GM12878 (cell line): ENCODE data around the gene MYT1. TPM values are rescaled to one million over a fixed set of nuclear protein-coding genes. Genes with fewer than 3 reads are reported as not detected.

Source experiments
- ATAC-seq: fragments of 200-7000 bp; cut with Tn5 transposase; 3 replicates; pipeline ENCODE4 v1.9.1; 2020; ENCODE audit warnings: mild to moderate bottlenecking, moderate library complexity
- BruUV-seq: library from RNA; stranded (reverse); fragments of 400-500 nt; replicated peaks from 2 replicates; lab custom pipeline; 2021; lab: Mats Ljungman, UMichigan
- CTCF ChIA-PET: fragments of 300-600 bp; sonication (Branson Sonifier 250); formaldehyde crosslinking; extraction: SDS; loops from one replicate; lab custom pipeline; 2021; ENCODE audit warnings: inconsistent platforms; lab: Yijun Ruan, JAX
- POLR2A ChIA-PET: fragments of 350-600 bp; formaldehyde crosslinking; extraction: SDS; loops from one replicate; lab custom pipeline; 2021; ENCODE audit warnings: inconsistent platforms; lab: Charles Lee
- RAD21 ChIA-PET: fragments of 300-600 bp; sonication (Branson Sonifier 250); formaldehyde crosslinking; loops from one replicate; lab custom pipeline; 2023; ENCODE audit warnings: antibody characterized with exemption; ENCODE audit not compliant: unreplicated experiment; lab: Charles Lee
- SMC1A ChIA-PET: fragments of 300-600 bp; sonication (Branson Sonifier 250); formaldehyde crosslinking; loops from one replicate; lab custom pipeline; 2023; ENCODE audit not compliant: unreplicated experiment, uncharacterized antibody; lab: Charles Lee
- DNase-seq: peaks from one replicate; pipeline ENCODE4 v3.0.0-alpha.2; 2011; ENCODE audit warnings: low read depth, low spot score
- FAIRE-seq: peaks from 3 replicates; lab custom pipeline; 2011; peaks lifted over from hg19 to GRCh38; lab: Jason Lieb, UNC
- H2AFZ ChIP-seq: 2 replicates; pipeline ENCODE4 v1.6.0; 2011; ENCODE audit warnings: low read depth, low read length, control low read depth; ENCODE audit not compliant: control insufficient read depth
- H3K27ac ChIP-seq: 2 replicates; pipeline ENCODE4 v1.5.1; 2011; ENCODE audit warnings: control low read depth; ENCODE audit not compliant: control insufficient read depth, insufficient read depth
- H3K27me3 ChIP-seq, 2 experiments: replicated peaks in 1 of 2; 2 replicates each; pipeline versions ENCODE4 v1.6.0 to v1.6.1; 2011; ENCODE audit warnings: low read length in 1 of 2; ENCODE audit not compliant: control insufficient read depth in 2 of 2, insufficient read depth in 2 of 2
- H3K36me3 ChIP-seq, 2 experiments: 2 replicates each; pipeline ENCODE4 v1.5.1; 2011; ENCODE audit warnings: low read length in 1 of 2; ENCODE audit not compliant: control insufficient read depth in 2 of 2, insufficient read depth in 2 of 2
- H3K4me1 ChIP-seq: 2 replicates; pipeline ENCODE4 v1.6.1; 2011; ENCODE audit warnings: mild to moderate bottlenecking, low read length, moderate library complexity, mixed read lengths; ENCODE audit not compliant: control insufficient read depth, insufficient read depth
- H3K4me2 ChIP-seq: 2 replicates; pipeline ENCODE4 v1.6.0; 2011; ENCODE audit warnings: control low read depth; ENCODE audit not compliant: control insufficient read depth, insufficient read depth
- H3K4me3 ChIP-seq: fragments of 200-600 bp; sonication (generic); 2 replicates; pipeline ENCODE4 v1.5.1; 2016
- H3K79me2 ChIP-seq: 2 replicates; pipeline ENCODE4 v1.6.0; 2011; ENCODE audit warnings: low read length; ENCODE audit not compliant: control insufficient read depth, insufficient read depth
- H3K9ac ChIP-seq: 2 replicates; pipeline ENCODE4 v1.8.0; 2011; ENCODE audit warnings: low read length, control low read depth, mixed read lengths; ENCODE audit not compliant: control insufficient read depth, insufficient read depth
- H3K9me3 ChIP-seq: replicated peaks from 3 replicates; pipeline ENCODE4 v1.5.1; 2011; ENCODE audit warnings: mild to moderate bottlenecking, low read length; ENCODE audit not compliant: control insufficient read depth, insufficient read depth
- H4K20me1 ChIP-seq: 2 replicates; pipeline ENCODE4 v1.6.0; 2011; ENCODE audit not compliant: control insufficient read depth, insufficient read depth
- BACH1 ChIP-seq: fragments of 450-650 bp; IDR thresholded peaks from 2 replicates; pipeline ENCODE4 v1.6.1; 2017; ENCODE audit warnings: mild to moderate bottlenecking, borderline replicate concordance
- CEBPB ChIP-seq, 2 experiments: fragments of 150-350 bp in 1 of 2; IDR thresholded peaks; 2 replicates each; pipeline ENCODE4 v1.6.1; 2012 to 2014; ENCODE audit warnings: low read depth in 2 of 2, low read length in 2 of 2, borderline replicate concordance in 1 of 2, inconsistent platforms in 1 of 2
- CHD1 ChIP-seq: IDR thresholded peaks from 2 replicates; pipeline ENCODE4 v1.6.1; 2012; ENCODE audit warnings: low read depth, low read length, improper control_type of control experiment
- CREB1 ChIP-seq: IDR thresholded peaks from 2 replicates; pipeline ENCODE4 v1.6.1; 2012; ENCODE audit warnings: low read depth, mild to moderate bottlenecking, inconsistent platforms
- FOXK2 ChIP-seq: fragments of 450-650 bp; IDR thresholded peaks from 2 replicates; pipeline ENCODE4 v1.6.1; 2017; ENCODE audit warnings: mild to moderate bottlenecking, moderate library complexity
- MYC ChIP-seq: IDR thresholded peaks from 2 replicates; pipeline ENCODE4 v1.6.1; 2011; ENCODE audit warnings: mild to moderate bottlenecking, low read length, moderate library complexity, inconsistent platforms; ENCODE audit not compliant: insufficient read depth, insufficient replicate concordance, insufficient read length, severe bottlenecking
- NFXL1 ChIP-seq: fragments of 450-650 bp; IDR thresholded peaks from 2 replicates; pipeline ENCODE4 v1.6.1; 2017; ENCODE audit warnings: antibody characterized with exemption, mild to moderate bottlenecking, borderline replicate concordance
- NFYA ChIP-seq: IDR thresholded peaks from 2 replicates; pipeline ENCODE4 v1.6.1; 2011; ENCODE audit warnings: low read depth, mild to moderate bottlenecking, low read length, improper control_type of control experiment, borderline replicate concordance
- SREBF1 ChIP-seq: IDR thresholded peaks from 2 replicates; pipeline ENCODE4 v1.6.1; 2012; ENCODE audit warnings: mild to moderate bottlenecking, low read length
- ZNF207 ChIP-seq: fragments of 450-650 bp; IDR thresholded peaks from 2 replicates; pipeline ENCODE4 v1.6.1; 2014; ENCODE audit warnings: antibody characterized with exemption, mild to moderate bottlenecking, borderline replicate concordance
- WGBS: methylation state at CpG from one replicate; pipeline ENCODE4 v1.1.6; 2016; ENCODE audit warnings: low lambda C conversion rate; ENCODE audit not compliant: insufficient replicate concordance, insufficient coverage; ENCODE audit errors: missing lambda C conversion rate; 5-methylcytosine and 5-hydroxymethylcytosine counted together
- in situ Hi-C: fragments of 300-500 bp; cut with MboI; formaldehyde crosslinking; loops from 9 replicates; pipeline ENCODE4 v1.14.3; 2018; ENCODE audit warnings: mixed read lengths
- intact Hi-C: fragments of 100-400 bp; cut with micrococcal nuclease; formaldehyde crosslinking; loops from one replicate; pipeline ENCODE4 v1.14.2; 2022; ENCODE audit not compliant: unreplicated experiment
- polyA plus RNA-seq, 11 experiments: library from polyadenylated mRNA; depleted of rRNA in 4 of 11; unstranded in 6 of 11; stranded (reverse) in 5 of 11; fragments of >200 nt; fragmentation: Nextera tagmentation in 4 of 11; fragmentation: Illumina TruSeq in 1 of 11; extraction: Ambion mirVana in 4 of 11; extraction: Trizol in 1 of 11; gene quantifications; 1 replicate in 1 of 11; 2 replicates in 10 of 11; pipeline versions ENCODE4 v1.2.1 to v1.2.3, GENCODE V29; 2011 to 2016; ENCODE audit warnings: inconsistent platforms in 2 of 11, missing spikeins in 2 of 11, low read depth in 1 of 11
- total RNA-seq, 4 experiments: library from RNA; depleted of rRNA in 3 of 4; stranded (reverse); fragments of >200 nt in 3 of 4; fragmentation: Illumina TruSeq in 1 of 4; extraction: Trizol in 1 of 4; gene quantifications; 2 replicates each; pipeline versions ENCODE4 v1.2.1 to v1.2.3, GENCODE V29; 2013 to 2021
- TF ChIP-seq, protein P1 (sequence below): fragments of 450-650 bp; IDR thresholded peaks from 2 replicates; pipeline ENCODE4 v1.6.1; 2017; ENCODE audit warnings: mild to moderate bottlenecking
- TF ChIP-seq, protein P2 (sequence below): fragments of 450-650 bp; IDR thresholded peaks from 2 replicates; pipeline ENCODE4 v1.6.1; 2016; ENCODE audit warnings: mild to moderate bottlenecking, moderate library complexity, borderline replicate concordance
- TF ChIP-seq, protein P3 (sequence below): fragments of 450-650 bp; conservative IDR thresholded peaks from 2 replicates; pipeline ENCODE4 v1.6.1; 2017; ENCODE audit warnings: mild to moderate bottlenecking, moderate library complexity

The MYT1 gene
- total and polyA plus RNA-seq, 10 of the 15 experiments (the other 5 are each of a cell fraction or from before 2014, with no cell fraction given): 0.01 to 0.10 TPM; not detected in 8

DNA sequence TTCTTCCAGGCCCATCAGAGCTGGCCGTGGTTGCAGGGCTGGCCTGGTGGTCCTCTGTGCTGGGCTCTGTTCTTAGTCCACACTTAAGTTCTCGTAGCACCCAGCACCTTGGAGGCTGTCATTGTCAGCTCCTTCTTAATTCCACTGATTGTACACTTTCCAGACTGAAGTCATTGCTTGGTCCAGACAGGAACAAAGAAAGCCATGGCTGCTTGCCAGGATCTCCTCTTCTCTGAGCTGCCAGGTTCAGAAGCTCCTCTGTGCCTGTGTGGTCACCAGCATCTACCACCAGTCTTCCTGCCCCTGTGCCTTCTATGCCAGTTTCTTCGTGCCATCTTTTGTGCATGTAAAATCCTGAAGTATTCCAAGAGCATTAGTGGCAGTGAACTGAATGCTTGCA, 51.8 kb downstream of the MYT1 start:
- Histone ChIP-seq H3K4me3 (no peak overlapping the region), H3K36me3 (no peaks in the 10 kb centered on the region), H4K20me1 (no peaks in the 10 kb centered on the region), H3K27ac (no peak overlapping the region), H3K4me1 (no peaks in the 10 kb centered on the region), H3K4me2 (no peak overlapping the region), H3K9ac (no peak overlapping the region), H3K79me2 (no peaks in the 10 kb centered on the region)
- WGBS: 0% methylated on average over 3 of the region's 3 CpGs
- ChIA-PET CTCF (no interaction called here), SMC1A (no interaction called here), RAD21 (no interaction called here), POLR2A (interaction anchor here (0.7 kb wide), 1 partner anchor 8 kb away, joined by 3 read pairs; no protein-coding TSS in a partner anchor)
- no peak for ATAC-seq
- in situ Hi-C loops (no loop called here), intact Hi-C loops (no loop called here)
- BruUV-seq: no TSS peak
- DNase-seq: no peak
- TF ChIP-seq, protein P1, sequence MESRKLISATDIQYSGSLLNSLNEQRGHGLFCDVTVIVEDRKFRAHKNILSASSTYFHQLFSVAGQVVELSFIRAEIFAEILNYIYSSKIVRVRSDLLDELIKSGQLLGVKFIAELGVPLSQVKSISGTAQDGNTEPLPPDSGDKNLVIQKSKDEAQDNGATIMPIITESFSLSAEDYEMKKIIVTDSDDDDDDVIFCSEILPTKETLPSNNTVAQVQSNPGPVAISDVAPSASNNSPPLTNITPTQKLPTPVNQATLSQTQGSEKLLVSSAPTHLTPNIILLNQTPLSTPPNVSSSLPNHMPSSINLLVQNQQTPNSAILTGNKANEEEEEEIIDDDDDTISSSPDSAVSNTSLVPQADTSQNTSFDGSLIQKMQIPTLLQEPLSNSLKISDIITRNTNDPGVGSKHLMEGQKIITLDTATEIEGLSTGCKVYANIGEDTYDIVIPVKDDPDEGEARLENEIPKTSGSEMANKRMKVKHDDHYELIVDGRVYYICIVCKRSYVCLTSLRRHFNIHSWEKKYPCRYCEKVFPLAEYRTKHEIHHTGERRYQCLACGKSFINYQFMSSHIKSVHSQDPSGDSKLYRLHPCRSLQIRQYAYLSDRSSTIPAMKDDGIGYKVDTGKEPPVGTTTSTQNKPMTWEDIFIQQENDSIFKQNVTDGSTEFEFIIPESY: no peak
- TF ChIP-seq, protein P2, sequence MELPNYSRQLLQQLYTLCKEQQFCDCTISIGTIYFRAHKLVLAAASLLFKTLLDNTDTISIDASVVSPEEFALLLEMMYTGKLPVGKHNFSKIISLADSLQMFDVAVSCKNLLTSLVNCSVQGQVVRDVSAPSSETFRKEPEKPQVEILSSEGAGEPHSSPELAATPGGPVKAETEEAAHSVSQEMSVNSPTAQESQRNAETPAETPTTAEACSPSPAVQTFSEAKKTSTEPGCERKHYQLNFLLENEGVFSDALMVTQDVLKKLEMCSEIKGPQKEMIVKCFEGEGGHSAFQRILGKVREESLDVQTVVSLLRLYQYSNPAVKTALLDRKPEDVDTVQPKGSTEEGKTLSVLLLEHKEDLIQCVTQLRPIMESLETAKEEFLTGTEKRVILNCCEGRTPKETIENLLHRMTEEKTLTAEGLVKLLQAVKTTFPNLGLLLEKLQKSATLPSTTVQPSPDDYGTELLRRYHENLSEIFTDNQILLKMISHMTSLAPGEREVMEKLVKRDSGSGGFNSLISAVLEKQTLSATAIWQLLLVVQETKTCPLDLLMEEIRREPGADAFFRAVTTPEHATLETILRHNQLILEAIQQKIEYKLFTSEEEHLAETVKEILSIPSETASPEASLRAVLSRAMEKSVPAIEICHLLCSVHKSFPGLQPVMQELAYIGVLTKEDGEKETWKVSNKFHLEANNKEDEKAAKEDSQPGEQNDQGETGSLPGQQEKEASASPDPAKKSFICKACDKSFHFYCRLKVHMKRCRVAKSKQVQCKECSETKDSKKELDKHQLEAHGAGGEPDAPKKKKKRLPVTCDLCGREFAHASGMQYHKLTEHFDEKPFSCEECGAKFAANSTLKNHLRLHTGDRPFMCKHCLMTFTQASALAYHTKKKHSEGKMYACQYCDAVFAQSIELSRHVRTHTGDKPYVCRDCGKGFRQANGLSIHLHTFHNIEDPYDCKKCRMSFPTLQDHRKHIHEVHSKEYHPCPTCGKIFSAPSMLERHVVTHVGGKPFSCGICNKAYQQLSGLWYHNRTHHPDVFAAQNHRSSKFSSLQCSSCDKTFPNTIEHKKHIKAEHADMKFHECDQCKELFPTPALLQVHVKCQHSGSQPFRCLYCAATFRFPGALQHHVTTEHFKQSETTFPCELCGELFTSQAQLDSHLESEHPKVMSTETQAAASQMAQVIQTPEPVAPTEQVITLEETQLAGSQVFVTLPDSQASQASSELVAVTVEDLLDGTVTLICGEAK: no peak
- no peak for TF ChIP-seq NFXL1
- no peak for TF ChIP-seq CEBPB (IDR thresholded peaks at IDR 0.05; ENCODE audit: borderline replicate concordance in 1 of 2, low read depth in 2 of 2, low read length in 2 of 2)
- no peak for TF ChIP-seq BACH1
- no peak for TF ChIP-seq SREBF1
- no peak for TF ChIP-seq MYC
- TF ChIP-seq, protein P3, sequence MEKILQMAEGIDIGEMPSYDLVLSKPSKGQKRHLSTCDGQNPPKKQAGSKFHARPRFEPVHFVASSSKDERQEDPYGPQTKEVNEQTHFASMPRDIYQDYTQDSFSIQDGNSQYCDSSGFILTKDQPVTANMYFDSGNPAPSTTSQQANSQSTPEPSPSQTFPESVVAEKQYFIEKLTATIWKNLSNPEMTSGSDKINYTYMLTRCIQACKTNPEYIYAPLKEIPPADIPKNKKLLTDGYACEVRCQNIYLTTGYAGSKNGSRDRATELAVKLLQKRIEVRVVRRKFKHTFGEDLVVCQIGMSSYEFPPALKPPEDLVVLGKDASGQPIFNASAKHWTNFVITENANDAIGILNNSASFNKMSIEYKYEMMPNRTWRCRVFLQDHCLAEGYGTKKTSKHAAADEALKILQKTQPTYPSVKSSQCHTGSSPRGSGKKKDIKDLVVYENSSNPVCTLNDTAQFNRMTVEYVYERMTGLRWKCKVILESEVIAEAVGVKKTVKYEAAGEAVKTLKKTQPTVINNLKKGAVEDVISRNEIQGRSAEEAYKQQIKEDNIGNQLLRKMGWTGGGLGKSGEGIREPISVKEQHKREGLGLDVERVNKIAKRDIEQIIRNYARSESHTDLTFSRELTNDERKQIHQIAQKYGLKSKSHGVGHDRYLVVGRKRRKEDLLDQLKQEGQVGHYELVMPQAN: no peak
- TF ChIP-seq CHD1: no peak
- TF ChIP-seq FOXK2: no peak
- TF ChIP-seq NFYA: no peak
- TF ChIP-seq ZNF207: no peak
- no peak for TF ChIP-seq CREB1
- TF ChIP-seq, all 136 proteins: peak for 0
- peaks cover 0 to 4% of the 10 kb centered on the region in 2 experiments; a peak in 2 of 4 replicates for H3K27me3 ChIP-seq
- FAIRE-seq: no peak
- H3K9me3 ChIP-seq: no peaks in the 10 kb centered on the region
- H2AFZ ChIP-seq: no peak overlapping the region
